Panc1 (cell line): Measurements from ENCODE around the gene NME8.

Experiments
- POLR2AphosphoS5 ChIP-seq: IDR thresholded peaks from 2 replicates; pipeline ENCODE4 v1.6.1; 2012; ENCODE audit warnings: mild to moderate bottlenecking, low read depth, low read length, moderate library complexity
- REST ChIP-seq, 2 experiments: IDR thresholded peaks; 2 replicates each; pipeline ENCODE4 v1.6.1; 2011 to 2012; ENCODE audit warnings: low read depth in 2 of 2, control low read depth in 1 of 2, low read length in 1 of 2, mild to moderate bottlenecking in 1 of 2, moderate library complexity in 1 of 2; ENCODE audit not compliant: insufficient read depth in 1 of 2
- SIN3A ChIP-seq: IDR thresholded peaks from 2 replicates; pipeline ENCODE4 v1.6.1; 2012; ENCODE audit warnings: low read depth, mild to moderate bottlenecking, low read length, moderate library complexity, borderline replicate concordance; ENCODE audit not compliant: insufficient read depth
- TCF7L2 ChIP-seq: IDR thresholded peaks from 2 replicates; pipeline ENCODE4 v1.6.1; 2011; ENCODE audit warnings: mild to moderate bottlenecking, low read depth, low read length, inconsistent platforms
- TF ChIP-seq, protein P1 (sequence below): fragments of 450-650 bp; IDR thresholded peaks from 2 replicates; pipeline ENCODE4 v1.5.1; 2017; ENCODE audit warnings: mild to moderate bottlenecking

DNA sequence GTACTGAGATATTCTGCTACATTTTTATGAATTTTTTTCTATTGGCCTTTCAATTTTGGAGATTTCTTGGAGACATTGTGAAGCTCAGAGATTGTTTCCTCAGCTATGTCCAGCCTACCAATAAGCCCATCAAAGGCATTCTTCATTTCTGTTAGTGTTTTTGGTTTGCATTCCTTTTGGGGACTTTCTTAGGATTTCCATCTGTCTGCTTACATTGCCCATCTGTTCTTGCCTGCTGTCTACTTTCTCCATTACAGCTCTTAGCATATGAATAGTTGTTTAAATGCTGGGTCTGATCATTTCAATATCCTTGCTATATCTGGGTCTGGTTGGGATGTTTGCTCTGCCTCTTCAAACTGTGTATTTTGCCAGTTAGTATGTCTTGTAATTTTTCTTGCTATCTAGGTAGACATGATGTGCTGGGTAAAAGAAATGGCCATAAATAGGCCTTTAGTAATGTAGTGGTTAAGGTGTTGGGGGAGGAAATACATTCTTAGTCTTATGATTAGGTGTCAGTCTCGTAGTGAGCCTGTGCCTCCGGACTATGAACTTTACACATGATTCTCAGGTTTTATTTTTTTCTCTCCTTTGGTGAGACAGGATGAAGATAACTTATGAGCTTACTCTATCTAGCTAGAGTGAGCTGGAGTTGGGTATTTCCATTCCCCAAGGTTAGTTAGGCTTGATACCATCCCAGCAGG lies 32.6 kb upstream of the NME8 start:
- TF ChIP-seq POLR2AphosphoS5 (no peak), SIN3A (no peak), REST (IDR thresholded peaks at IDR 0.05; ENCODE audit: insufficient read depth in 1 of 2, low read depth in 2 of 2, low read length in 1 of 2) (no peak), TCF7L2 (no peak)
- TF ChIP-seq, protein P1, sequence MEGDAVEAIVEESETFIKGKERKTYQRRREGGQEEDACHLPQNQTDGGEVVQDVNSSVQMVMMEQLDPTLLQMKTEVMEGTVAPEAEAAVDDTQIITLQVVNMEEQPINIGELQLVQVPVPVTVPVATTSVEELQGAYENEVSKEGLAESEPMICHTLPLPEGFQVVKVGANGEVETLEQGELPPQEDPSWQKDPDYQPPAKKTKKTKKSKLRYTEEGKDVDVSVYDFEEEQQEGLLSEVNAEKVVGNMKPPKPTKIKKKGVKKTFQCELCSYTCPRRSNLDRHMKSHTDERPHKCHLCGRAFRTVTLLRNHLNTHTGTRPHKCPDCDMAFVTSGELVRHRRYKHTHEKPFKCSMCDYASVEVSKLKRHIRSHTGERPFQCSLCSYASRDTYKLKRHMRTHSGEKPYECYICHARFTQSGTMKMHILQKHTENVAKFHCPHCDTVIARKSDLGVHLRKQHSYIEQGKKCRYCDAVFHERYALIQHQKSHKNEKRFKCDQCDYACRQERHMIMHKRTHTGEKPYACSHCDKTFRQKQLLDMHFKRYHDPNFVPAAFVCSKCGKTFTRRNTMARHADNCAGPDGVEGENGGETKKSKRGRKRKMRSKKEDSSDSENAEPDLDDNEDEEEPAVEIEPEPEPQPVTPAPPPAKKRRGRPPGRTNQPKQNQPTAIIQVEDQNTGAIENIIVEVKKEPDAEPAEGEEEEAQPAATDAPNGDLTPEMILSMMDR = no peak
